Measurements from ENCODE around the gene SCNN1G.

The SCNN1G gene

DNA sequence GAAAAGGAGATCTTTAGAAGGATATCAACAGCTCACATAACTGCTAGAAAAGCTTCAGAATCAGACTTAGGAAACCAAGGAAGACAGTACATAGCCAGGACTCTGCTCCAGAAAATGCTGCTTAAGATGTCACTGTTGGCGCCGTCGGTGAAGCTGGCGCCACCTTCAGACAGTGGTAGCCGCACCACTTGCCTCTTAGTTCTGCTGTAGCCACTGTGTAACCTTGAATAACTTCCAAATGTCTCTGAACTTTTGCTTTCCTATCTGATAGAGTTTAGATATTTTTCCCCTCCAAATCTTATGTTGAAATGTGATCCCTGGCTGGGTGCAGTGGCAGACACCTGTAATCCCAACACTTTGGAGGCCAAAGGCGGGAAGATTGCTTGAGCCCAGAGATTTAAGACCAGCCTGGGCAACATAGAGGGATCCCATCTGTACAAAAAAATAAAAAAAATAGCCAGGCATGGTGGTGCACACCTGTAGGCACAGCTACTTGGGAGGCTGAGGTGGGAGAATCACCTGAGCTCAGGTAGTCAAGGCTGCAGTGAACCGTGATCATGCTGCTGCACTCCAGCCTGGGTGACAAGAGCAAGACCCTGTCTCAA, 27.0 kb upstream of the SCNN1G start:
- no peak for DNase-seq

DNA sequence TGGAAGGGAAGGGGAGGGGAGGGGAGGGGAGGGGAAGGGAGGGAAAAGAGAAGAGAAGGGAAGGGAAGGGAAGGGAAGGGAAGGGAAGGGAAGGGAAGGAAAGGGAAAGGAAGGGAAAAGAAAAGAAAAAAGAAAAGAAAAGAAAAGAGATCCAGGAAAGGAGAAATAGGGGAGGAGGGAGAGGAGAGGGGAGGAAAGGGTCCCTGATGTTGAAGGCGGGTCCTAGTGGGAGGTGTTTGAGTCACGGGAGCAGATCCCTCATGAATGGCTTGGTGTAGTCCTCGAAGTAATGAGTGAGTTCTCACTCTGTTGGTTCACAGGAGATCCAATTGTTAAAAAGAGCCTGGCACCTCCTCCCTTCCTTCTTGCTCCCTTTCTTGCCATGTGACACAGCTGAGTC, 26.4 kb upstream of the SCNN1G start:
- DNase-seq: no peak

DNA sequence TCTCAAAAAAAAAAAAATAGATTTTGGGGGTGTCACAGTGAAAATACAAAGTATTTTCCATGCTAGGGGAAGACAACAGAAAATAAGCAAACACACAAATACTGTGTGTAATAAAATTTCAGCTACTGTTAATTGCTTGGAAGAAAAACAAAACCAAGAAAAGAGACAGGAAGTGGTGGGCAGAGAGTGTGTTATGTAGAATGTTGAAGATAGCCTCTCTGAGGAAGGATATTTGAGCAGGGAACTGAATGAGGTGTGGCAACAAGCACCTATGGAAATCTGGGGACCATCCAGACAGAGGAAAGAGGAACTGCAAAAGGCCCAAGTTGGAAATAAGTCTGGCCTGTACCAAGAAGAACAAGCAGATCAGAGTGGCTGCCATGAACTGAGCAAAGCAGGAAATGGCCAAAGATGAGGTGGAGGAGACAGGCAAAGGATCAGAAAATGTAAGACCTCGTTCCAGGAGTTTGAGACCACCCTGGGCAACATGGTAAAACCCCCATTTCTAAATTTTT, 25.5 kb upstream of the SCNN1G start:
- no peak for DNase-seq

DNA sequence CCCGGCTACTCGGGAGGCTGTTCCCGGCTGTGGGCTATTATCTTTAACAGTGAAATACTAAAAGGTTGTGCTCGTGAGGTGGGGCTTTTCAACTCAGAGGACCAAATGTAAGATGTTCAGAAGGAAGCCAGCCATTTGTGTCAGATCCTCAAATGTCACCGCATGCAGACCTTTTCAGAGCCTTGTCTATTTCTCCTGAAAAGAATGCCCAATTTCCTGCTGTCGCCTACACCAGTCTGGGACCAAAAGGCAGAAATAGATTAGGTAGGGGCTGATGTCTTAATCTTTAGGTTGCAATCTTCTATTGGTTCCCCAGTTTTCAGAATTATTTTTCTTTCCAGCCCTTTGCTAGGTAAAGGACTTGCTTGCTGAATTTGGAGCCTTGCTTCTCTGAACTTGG, 24.4 kb upstream of the SCNN1G start:
- no peak for DNase-seq

DNA sequence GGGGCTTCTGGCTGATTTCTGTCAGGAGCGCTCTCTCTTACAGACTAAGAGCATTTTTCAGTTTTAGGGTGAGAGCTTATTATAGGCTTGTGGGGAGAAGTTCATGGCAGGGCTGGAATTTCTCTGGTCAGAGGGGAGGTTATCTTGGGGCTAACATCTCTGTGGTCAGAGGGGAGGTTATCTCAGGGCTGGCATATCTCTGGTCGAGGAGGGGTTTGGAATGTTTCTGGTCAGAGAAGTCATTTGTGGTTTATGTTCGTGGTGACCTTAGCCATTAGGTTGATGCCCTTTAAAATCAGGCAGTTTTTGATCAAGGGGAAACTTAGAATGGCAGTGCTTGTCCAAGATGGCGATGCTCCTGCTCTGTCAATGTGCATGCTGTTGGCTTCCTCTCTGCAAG, 22.5 kb upstream of the SCNN1G start:
- DNase-seq: no peak

DNA sequence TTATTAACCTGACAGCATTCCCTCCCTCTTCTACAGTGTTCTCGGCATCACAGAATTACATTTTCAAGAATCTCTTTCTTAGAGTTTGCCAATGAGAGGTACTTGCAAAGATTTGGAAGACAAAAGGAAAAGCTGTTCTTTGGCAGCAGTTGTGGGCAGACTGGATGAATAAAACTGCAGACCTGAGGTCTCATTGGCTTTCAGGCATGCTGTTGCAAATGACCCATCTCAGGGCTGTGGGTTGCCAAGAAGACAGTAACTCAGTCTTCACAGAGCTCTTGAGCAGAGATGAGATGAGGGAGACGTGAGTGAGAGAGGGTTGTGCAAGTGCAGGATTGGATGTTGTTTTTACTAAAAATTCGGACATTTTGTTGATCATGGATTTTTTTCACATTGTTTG, 22.0 kb upstream of the SCNN1G start:
- DNase-seq: no peak

DNA sequence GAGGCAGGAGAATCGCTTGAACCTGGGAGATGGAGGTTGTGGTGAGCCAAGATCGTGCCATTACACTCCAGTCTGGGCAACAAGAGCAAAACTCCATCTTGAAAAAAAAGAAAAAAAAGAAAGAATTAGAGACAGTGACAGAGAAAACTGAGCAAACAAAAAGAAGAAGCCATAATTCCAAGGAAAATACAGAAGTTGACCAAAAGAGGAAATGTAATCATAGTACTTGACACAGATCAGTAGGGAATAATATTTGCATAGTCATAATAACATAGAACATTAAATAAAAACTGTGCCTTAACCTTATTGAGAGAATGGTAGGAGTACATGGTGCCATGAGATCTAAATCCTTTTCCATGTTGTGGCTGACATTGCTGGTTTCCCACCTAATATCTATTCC, 18.6 kb upstream of the SCNN1G start:
- DNase-seq: no peak

DNA sequence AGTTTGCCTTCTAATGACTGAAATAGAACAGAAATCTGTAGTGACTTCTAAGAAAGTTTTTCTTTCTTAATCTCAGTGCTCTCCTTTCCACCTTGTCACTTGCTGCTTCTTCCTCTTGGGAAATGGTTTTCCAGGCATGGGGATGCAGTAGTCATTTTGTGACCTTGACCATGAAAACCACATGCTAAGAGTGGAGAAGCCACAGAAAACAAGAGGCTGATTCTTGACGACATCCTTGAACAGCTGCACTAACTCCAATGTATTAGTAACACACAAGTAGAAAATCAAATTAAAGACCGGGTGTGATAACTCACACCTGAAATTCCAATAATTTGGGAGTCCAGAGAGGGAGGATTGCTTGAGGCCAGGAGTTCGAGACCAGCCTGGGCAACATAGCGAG, 17.8 kb upstream of the SCNN1G start:
- no peak for DNase-seq

DNA sequence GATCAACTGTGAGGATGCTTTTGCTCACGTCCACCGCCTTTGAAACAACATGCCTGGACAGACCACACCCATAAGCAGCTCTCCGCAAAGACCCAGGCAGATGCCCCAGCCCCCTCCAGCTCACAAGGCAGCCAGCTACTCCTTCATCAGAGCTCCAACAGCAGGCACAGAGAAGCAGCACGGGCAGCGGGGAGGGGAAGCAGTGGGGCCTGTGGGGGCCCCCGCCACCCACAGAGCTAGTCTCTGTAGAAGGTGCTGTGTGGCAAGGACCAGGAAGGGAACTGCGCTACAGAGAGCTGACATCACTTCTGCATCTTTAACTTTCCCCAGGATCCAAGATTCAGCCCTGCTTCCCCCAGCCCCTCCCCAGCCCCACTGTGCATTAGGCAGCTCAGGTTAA, 10.0 kb upstream of the SCNN1G start:
- no peak for DNase-seq

DNA sequence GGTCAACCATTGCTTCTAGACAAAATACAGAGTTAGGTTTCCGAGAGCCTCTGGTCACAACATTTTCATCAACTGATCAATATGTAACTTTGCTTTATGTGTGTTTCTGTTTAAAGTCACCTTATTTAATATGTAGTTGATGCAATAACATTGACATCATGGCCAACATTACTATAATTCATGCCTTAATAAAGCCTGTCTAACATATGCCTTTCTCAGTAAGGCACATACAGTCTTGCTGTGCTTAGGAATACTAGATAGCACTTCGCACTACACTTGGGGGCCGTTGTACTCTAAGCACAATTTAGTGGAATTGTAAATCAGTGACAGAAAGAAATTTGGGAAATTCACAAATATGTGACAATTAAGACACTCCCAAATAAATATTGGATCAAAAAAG, 9.6 kb upstream of the SCNN1G start:
- no peak for DNase-seq

DNA sequence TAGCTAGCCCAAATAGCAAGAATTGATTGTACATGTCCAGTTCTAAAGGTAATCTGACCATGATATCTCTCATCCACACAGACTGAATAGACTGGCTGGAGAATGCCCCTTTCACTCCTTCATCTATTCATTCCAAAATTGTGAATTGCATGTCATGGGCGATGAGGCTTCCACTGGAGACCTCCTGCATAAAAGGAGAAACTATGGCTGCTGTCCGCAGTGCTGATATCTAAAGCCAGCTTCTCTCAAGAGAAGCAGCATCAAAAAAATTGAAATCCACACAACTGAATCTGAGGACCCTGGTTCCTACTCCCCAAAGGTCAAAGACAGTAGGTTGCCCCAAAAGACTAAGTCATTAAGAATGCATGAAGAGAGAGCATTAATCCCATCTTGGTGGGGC, 7.9 kb upstream of the SCNN1G start:
- DNase-seq: no peak

DNA sequence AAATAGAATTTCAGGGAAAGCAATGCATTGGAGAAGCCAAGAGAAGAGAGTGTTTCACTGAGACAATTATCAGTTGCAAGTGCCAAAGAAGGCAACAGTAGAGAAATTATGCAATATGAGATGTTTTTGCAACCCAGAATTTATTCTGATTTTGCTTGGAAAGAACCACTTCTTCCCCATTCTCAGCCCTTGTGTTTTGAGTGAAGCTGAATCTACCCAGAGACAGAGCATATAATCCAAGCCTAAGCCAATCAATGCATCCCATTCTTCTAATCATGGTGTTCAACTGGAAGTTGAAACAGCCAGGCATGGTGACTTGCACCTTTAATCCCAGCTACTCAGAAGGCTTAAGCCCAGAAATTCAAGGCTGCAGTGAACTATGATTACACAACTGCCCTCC, 6.9 kb upstream of the SCNN1G start:
- no peak for DNase-seq

DNA sequence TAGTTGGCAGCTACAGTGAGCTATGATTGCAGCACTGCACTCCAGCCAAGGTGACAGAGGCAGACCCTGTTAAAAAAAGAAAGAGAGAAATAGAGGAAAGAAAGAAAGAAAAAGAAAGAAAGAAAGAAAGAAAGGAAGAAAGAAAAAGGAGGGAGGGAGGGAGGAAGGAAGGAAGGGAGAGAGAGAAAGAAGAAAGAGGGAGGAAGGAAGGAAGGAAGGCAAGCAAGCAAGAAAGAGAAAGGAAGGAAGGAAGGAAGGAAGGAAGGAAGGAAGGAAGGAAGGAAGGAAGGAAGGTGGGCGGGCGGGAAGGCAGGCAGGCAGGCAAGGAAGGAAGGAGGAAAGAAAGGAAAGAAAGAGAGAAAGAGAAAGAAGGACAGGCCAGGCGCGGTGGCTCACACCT, 1.0 kb upstream of the SCNN1G start:
- DNase-seq: no peak

DNA sequence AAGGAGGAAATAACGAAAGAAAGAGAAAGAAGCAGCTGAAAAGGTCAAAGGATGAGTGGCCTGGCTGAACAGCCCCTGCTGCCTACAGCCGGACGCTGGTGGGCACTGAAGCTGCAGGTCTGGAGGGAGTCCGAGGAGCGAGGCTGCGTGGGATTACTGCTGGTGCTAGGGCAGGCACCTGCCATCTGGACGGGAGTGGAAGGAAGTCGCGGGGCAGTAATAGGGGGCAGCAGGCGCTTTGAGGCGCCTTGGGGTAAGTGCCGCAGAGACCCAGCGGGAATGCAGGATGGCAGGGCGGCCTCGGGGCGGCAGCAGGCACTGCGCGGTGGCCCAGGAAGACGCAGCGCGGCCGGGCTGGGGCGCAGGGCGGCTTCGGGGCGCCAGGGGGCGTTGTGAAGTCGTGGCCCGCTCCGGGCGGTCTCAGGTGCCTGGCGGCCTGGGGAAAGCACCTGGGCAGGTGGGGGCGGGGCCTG, 303 bp upstream of the SCNN1G start:
- DNase-seq: peak; percentile 88

DNA sequence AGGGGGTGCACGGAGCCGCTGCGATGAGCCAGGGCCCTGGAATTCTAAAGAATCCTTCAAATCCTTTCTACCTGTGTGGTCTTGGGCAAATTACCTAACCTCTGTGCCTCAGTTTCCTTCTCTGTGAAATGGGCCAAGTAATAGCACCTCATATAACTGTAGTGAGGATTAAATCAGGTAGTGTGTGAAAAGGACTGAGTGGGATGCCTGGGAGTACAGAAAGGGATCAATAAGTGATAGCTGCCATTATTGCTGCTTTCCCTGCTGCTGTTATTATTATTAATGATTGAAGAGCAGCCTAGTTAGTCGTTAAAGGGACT, 958 bp downstream of the SCNN1G start:
- no peak for DNase-seq

DNA sequence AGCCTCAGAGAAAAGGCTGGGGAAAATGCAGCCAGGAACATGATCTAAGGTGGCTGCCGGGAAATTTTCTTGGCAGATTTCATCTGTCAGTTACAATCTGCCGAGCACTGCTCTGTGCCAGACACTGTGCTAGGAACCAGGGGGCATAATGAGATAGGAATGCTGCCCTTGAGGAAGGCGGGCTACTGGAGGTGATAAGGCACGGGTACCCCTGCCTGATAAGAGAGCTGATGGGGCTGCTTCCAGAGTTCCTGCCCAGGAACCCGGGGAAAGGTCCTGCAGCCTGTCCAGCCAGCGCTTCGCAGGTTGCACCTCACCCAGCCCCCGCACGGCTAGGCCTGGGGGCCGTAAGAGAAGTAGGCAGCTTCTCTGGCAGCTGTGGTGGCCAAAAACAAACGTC, 3.1 kb downstream of the SCNN1G start:
- DNase-seq: no peak

DNA sequence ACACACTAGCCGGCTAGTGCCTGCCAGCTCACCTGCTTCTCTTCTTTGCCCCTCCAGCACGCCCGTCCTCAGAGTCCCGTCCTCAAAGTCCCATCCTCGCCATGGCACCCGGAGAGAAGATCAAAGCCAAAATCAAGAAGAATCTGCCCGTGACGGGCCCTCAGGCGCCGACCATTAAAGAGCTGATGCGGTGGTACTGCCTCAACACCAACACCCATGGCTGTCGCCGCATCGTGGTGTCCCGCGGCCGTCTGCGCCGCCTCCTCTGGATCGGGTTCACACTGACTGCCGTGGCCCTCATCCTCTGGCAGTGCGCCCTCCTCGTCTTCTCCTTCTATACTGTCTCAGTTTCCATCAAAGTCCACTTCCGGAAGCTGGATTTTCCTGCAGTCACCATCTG, 3.6 kb downstream of the SCNN1G start:
- DNase-seq: no peak

DNA sequence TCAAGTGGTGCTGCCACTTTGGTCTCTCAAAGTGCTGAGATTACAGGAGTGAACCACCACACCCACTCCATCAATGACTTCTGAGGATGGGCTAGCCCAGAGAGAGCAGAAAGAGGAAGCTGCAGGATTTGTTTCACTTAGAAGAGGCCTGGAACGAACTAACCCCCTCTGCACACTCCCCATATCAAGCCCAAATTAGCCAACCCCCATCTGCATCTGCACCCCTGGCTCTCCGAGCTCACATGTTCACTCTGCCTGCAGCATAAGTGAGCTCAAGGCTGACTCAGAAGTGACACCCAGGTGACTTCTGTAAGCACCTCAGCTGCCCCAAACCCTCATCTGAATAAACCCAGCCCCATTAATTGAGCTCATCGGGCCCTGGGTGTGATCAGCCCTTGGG, 4.8 kb downstream of the SCNN1G start:
- no peak for DNase-seq

DNA sequence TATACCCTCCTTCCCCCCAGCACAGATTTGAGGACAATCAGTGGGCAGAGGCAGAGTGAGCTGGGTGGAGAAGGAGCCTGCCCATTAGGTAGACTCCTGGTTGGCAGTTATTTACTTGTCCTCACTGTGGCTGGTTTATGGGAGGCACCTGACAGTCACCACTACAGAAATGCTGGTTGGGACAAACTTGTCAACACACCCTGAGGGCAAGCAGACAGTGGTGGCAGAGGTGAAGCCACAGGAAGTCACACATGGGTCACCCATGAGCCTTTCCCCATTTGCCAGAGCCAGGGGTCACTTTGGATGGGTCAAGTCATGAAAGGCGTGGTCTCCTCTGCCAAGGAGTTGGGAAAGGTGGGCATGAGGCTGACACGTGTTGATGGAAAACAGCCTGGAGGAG, 6.4 kb downstream of the SCNN1G start:
- no peak for DNase-seq

DNA sequence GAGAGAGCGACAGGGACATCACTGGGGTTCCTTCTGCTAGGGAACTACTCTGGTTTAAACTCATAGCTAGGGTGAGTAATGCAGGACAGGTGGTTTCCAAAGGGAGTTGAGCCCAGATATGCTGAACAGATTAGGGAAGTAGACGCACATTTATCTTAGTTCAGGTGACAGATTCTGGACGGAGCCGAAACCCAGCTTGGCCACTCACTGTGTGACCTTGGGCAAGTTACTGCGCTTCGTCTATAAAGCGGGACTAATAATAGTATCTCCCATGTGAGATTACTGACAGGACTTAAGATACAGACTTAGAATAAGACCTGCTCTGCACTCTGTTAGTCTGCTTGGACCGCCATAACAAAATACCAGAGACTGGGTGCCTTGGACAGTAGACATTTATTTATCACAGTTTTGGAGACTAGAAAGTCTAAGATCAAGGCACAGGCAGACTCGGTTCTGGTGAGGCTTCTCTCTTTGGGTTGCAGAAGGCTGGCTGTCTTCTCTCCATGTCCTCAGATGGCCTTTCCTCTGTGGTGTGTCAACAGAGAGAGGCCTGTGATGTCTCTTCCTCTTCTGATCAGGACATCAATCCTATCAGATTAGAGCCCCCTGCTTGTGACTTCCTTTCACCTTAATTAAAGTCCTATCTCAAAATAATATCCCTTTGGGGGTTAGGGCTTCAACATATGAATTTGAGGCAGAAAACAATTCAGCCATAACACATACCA, 12.1 kb downstream of the SCNN1G start:
- DNase-seq: no peak

DNA sequence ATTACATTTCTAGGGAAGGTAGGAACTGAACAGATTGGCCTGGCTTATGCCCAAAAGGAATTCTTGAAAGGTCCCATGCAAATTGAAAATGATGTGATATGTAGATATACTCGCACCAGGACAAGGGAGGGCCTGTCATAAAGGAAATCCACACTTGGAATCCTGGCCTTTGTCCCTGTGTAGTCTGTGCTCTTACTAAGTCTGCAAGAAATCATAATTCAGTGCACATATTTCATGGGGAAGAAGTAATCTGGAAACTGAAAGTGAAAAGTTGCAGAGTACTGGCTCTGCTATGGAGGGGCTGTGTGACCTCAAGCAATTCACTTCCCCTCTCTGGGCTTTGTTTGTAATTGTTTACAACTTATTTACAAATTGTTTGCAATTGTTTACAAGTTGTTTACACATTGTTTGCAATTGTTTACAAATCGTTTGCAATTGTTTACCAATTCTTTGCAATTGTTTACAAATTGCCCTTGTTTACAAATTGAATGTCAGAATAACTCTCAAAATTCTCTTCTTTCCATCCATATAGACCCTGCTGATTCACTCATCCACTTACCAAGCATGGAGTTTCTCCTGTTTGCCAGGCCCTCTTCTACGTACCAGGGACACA, 12.9 kb downstream of the SCNN1G start:
- no peak for DNase-seq

DNA sequence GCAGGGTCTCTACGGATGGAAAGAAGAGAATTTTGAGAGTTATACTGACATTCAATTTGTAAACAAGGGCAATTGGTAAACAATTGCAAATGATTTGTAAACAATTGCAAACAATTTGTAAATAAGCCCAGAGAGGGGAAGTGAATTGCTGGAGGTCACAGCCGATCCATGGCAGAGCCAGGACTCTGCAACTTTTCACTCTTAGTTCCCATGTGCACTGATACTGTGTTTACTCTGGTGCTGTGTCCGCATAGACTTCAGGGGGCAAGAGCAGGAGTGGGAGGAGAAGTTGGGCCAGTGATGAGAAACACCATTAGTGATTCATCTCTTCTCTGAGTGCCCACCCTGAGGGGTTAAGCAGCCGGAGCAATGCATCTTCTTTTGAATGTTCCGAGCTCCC, 14.0 kb downstream of the SCNN1G start:
- no peak for DNase-seq

DNA sequence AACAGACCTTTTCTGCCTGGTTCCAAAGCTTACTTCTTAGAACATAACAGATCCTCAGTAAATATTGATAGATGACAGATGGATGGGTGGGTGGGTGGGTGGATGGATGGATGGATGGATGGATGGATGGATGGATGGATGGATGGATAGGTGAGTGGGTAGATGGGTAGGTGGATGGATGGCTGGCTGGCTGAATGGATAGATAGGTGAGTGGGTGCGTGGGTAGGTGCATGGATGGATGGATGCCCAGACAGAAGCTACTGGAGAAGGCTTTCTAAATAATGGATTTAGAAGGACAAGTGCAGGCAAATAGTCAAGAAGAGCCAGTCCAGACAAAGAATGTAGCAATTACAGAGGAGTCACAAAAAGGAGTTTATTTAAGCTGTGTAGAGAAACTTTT, 19.6 kb downstream of the SCNN1G start:
- no peak for DNase-seq

DNA sequence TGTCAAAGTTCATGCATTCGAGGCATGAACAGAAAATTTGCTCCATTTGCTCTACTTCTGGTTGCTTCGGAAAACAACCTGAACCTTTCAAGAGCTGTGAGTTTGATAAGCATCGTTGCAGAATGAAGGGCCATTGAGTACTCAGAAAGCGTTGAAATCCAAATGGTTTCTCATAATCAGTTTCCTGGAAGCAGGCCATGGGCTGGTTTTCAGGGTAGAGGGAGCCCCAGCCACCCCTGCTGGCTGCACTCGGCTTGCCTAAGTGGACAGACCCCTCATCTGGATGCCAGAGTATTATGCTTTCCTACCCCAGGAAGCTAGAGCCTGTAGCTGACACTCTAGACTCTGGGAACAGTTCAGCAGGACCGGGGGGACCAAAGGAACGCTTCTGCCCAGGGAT, 24.4 kb downstream of the SCNN1G start:
- peak; percentile 34 for DNase-seq

DNA sequence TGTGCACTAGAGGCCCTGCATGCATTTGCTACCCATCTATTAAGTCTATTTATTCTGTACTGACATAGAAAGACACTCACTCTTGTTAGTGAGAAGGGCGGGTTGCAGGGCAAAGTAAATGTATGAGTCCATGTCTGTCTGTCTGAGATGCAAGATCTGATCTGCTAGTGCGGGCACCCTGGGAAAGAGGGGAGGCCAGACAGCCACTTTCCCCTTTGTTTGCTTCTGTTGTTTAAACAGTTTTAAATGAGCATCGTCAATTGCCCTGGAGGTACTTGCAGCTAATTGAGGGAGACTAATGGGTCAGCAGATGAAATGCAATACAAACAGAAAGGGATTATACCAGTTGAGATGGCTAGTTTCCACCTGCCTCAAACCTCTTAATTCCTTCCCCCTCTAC, 24.9 kb downstream of the SCNN1G start:
- peak; percentile 95 for DNase-seq
